Endothelial cell of umbilical vein (primary cell): ENCODE measurements around the gene PTF1A. TPM values are rescaled to one million over a fixed set of nuclear protein-coding genes. Genes with fewer than 3 reads are reported as not detected.

Experiments used
- BruUV-seq: library from RNA; stranded (reverse); fragments of 400-500 nt; replicated peaks from 2 replicates; lab custom pipeline; 2021; lab: Mats Ljungman, UMichigan
- CTCF ChIA-PET: fragments of 300-600, 350-600 bp; sonication (Branson Sonifier 250); formaldehyde crosslinking; loops from one replicate; lab custom pipeline; 2021; ENCODE audit warnings: antibody characterized with exemption, inconsistent platforms; lab: Charles Lee
- POLR2A ChIA-PET: fragments of 300-600, 350-600 bp; sonication (Branson Sonifier 250); formaldehyde crosslinking; loops from one replicate; lab custom pipeline; 2021; ENCODE audit warnings: antibody characterized with exemption, inconsistent platforms; lab: Charles Lee
- DNase-seq: peaks from one replicate; pipeline ENCODE4 v3.0.0-alpha.2; 2011; ENCODE audit warnings: low read depth, low spot score
- FAIRE-seq: peaks from 2 replicates; lab custom pipeline; 2011; peaks lifted over from hg19 to GRCh38; lab: Jason Lieb, UNC
- H2AFZ ChIP-seq: 2 replicates; pipeline ENCODE4 v1.6.0; 2012; ENCODE audit warnings: low read depth, low read length, control low read depth, inconsistent platforms
- H3K27ac ChIP-seq: 2 replicates; pipeline ENCODE4 v1.5.1; 2011; ENCODE audit warnings: low read depth, mild to moderate bottlenecking, control low read depth, low read length, moderate library complexity; ENCODE audit not compliant: insufficient read depth
- H3K27me3 ChIP-seq, 2 experiments: 2 replicates each; pipeline versions ENCODE4 v1.6.0 to v1.6.1; 2011; ENCODE audit warnings: low read length in 2 of 2, mixed read lengths in 1 of 2; ENCODE audit not compliant: control insufficient read depth in 2 of 2, insufficient read depth in 2 of 2
- H3K36me3 ChIP-seq, 2 experiments: 2 replicates in 1 of 2; 3 replicates in 1 of 2; pipeline ENCODE4 v1.5.1; 2011; ENCODE audit warnings: low read length in 2 of 2, mild to moderate bottlenecking in 1 of 2, moderate library complexity in 1 of 2; ENCODE audit not compliant: control insufficient read depth in 2 of 2, insufficient read depth in 2 of 2; ENCODE audit errors: extremely low read depth in 1 of 2
- H3K4me1 ChIP-seq: 3 replicates; pipeline ENCODE4 v1.5.1; 2011; ENCODE audit warnings: mild to moderate bottlenecking, low read length; ENCODE audit not compliant: control insufficient read depth, insufficient read depth; ENCODE audit errors: extremely low read depth
- H3K4me2 ChIP-seq: 2 replicates; pipeline ENCODE4 v1.6.1; 2011; ENCODE audit warnings: low read length, control low read depth, mixed read lengths; ENCODE audit not compliant: insufficient read depth
- H3K4me3 ChIP-seq, 3 experiments: fragments of 200-600 bp in 1 of 3; sonication (generic), shearing (Covaris generic) in 1 of 3; replicated peaks in 1 of 3; 2 replicates each; pipeline ENCODE4 v1.5.1; 2011 to 2016; ENCODE audit warnings: control low read depth in 3 of 3, low read length in 3 of 3, mild to moderate bottlenecking in 2 of 3, inconsistent platforms in 1 of 3, low read depth in 1 of 3, moderate library complexity in 1 of 3; ENCODE audit not compliant: insufficient read depth in 1 of 3
- H3K79me2 ChIP-seq: 2 replicates; pipeline ENCODE4 v1.6.0; 2012; ENCODE audit warnings: low read length, inconsistent platforms; ENCODE audit not compliant: control insufficient read depth, insufficient read depth
- H3K9ac ChIP-seq: replicated peaks from 2 replicates; pipeline ENCODE3; 2011; ENCODE audit warnings: low read length, control low read depth; ENCODE audit not compliant: insufficient read depth; ENCODE audit errors: extremely low read depth
- H3K9me1 ChIP-seq: replicated peaks from 3 replicates; pipeline ENCODE4 v1.6.0; 2011; ENCODE audit warnings: mild to moderate bottlenecking, low read length; ENCODE audit not compliant: control insufficient read depth, insufficient read depth; ENCODE audit errors: extremely low read depth
- H3K9me3 ChIP-seq: replicated peaks from 2 replicates; pipeline ENCODE4 v1.5.1; 2012; ENCODE audit warnings: low read length, inconsistent platforms; ENCODE audit not compliant: control insufficient read depth, insufficient read depth
- H4K20me1 ChIP-seq: replicated peaks from 2 replicates; pipeline ENCODE3; 2011; ENCODE audit warnings: mild to moderate bottlenecking, low read length; ENCODE audit not compliant: control insufficient read depth, insufficient read depth; ENCODE audit errors: extremely low read depth
- EZH2 ChIP-seq: IDR thresholded peaks from 2 replicates; pipeline ENCODE4 v1.6.1; 2012; ENCODE audit warnings: borderline replicate concordance, low read depth, mild to moderate bottlenecking, moderate library complexity, low read length, inconsistent platforms; ENCODE audit not compliant: severe bottlenecking
- JUN ChIP-seq: IDR thresholded peaks from 2 replicates; pipeline ENCODE4 v1.6.1; 2011; ENCODE audit warnings: borderline replicate concordance, low read depth; ENCODE audit not compliant: insufficient read length, insufficient read depth
- MAX ChIP-seq: IDR thresholded peaks from 2 replicates; pipeline ENCODE4 v1.6.1; 2011; ENCODE audit not compliant: insufficient read depth, insufficient read length
- POLR2A ChIP-seq: IDR thresholded peaks from 2 replicates; pipeline ENCODE4 v1.6.1; 2012; ENCODE audit warnings: low read depth, mild to moderate bottlenecking, control low read depth, low read length
- POLR2AphosphoS5 ChIP-seq: IDR thresholded peaks from 2 replicates; pipeline ENCODE4 v1.6.1; 2012; ENCODE audit warnings: low read depth, mild to moderate bottlenecking, control low read depth, low read length, moderate library complexity; ENCODE audit not compliant: insufficient read depth
- dilution Hi-C: fragments of 300-500 bp; cut with MboI; formaldehyde crosslinking; loops from one replicate; pipeline ENCODE4 v1.15.0; 2019; ENCODE audit warnings: low sequenced_read_pairs; ENCODE audit not compliant: extremely low pct_ligation_motif_present
- intact Hi-C: fragments of 100-400 bp; cut with micrococcal nuclease; formaldehyde crosslinking; loops from one replicate; pipeline ENCODE4 v1.10.0; 2022
- polyA plus RNA-seq, 4 experiments: library from polyadenylated mRNA; depleted of rRNA in 3 of 4; stranded (reverse) in 3 of 4; unstranded in 1 of 4; fragments of >200 nt; gene quantifications; 2 replicates each; pipeline versions ENCODE4 v1.2.1 to v1.2.3, GENCODE V29; 2011 to 2012; ENCODE audit warnings: missing spikeins in 1 of 4
- total RNA-seq: library from RNA; stranded (reverse); gene quantifications from 2 replicates; pipeline ENCODE4 v1.2.3, GENCODE V29; 2021

Gene PTF1A
- total and polyA plus RNA-seq, 2 donors (not counting 3 experiments of a cell fraction or from before 2014, with no cell fraction given): not detected

- FAIRE-seq (no peak), DNase-seq (no peak)
- no peaks in the 10 kb centered on the region for H3K36me3 ChIP-seq
- H3K9ac ChIP-seq: no peak overlapping the region
- H3K27me3 ChIP-seq: peaks cover 53 to 58% of the 10 kb centered on the region in 2 experiments
- no peak for TF ChIP-seq POLR2AphosphoS5
- H3K4me3 ChIP-seq: no peak overlapping the region
- H3K4me1 ChIP-seq: no peaks in the 10 kb centered on the region
- H4K20me1 ChIP-seq: no peaks in the 10 kb centered on the region
- intact Hi-C loops (no loop called here), dilution Hi-C loops (no loop called here)
- POLR2A ChIA-PET: no interaction called here
- no peaks in the 10 kb centered on the region for H3K9me3 ChIP-seq
- H3K9me1 ChIP-seq: no peaks in the 10 kb centered on the region
- CTCF ChIA-PET: no interaction called here
- no peak overlapping the region for H3K27ac ChIP-seq
- no peaks in the 10 kb centered on the region for H3K79me2 ChIP-seq
- no peak overlapping the region for H3K4me2 ChIP-seq
- BruUV-seq: no TSS peak
- H2AFZ ChIP-seq: no peak overlapping the region
These were observed 994 bp upstream of the PTF1A start for GRCh38 chr10:23190872-23191763.

GRCh38 chr10:23192712-23193434 is 761 bp downstream of the PTF1A start:
- no peaks in the 10 kb centered on the region for H3K79me2 ChIP-seq
- BruUV-seq: no TSS peak
- no peak overlapping the region for H3K27ac ChIP-seq
- H3K27me3 ChIP-seq: peaks cover 69 to 72% of the 10 kb centered on the region in 2 experiments
- no peak overlapping the region for H3K4me2 ChIP-seq
- H3K9me3 ChIP-seq: no peaks in the 10 kb centered on the region
- H3K4me3 ChIP-seq: no peak overlapping the region
- ChIA-PET POLR2A (no interaction called here), CTCF (interaction anchor here (1.0 kb wide), 1 partner anchor 9 kb away, joined by 3 read pairs; no protein-coding TSS in a partner anchor)
- no peaks in the 10 kb centered on the region for H3K4me1 ChIP-seq
- no peak overlapping the region for H3K9ac ChIP-seq
- H3K36me3 ChIP-seq: no peaks in the 10 kb centered on the region
- dilution Hi-C loops: no loop called here
- no peaks in the 10 kb centered on the region for H4K20me1 ChIP-seq
- no peak overlapping the region for H2AFZ ChIP-seq
- no peaks in the 10 kb centered on the region for H3K9me1 ChIP-seq
- intact Hi-C loops: no loop called here
- TF ChIP-seq MAX (no peak), JUN (no peak), EZH2 (peak; percentile 81), POLR2A (no peak)
- no peak for FAIRE-seq
- DNase-seq: no peak
